CD4-positive, CD25-positive, alpha-beta regulatory T cell (primary cell): ENCODE data around the gene MAFB. TPM values are rescaled to one million over a fixed set of nuclear protein-coding genes. Genes with fewer than 3 reads are reported as not detected.
"Not testable (repeated sequence)": the region's sequence is repeated elsewhere in the genome, so short reads cannot be mapped to it uniquely, and the experiment has no call there.

Source experiments
- ATAC-seq, 2 donors: fragments of 150-1000 bp; cut with Tn5 transposase; one replicate each; pipeline ENCODE4 v1.10.0; 2021; ENCODE audit warnings: low read depth in 2 of 2, moderate number of reproducible peaks in 2 of 2, moderate library complexity in 1 of 2
- DNase-seq, 3 donors: peaks; one replicate each; pipeline versions ENCODE4 v3.0.0 to v3.0.0-alpha.2; 2012 to 2022; ENCODE audit warnings: mixed read lengths in 1 of 3
- H3K27ac ChIP-seq: one replicate; pipeline ENCODE4 v1.7.0; 2013; ENCODE audit warnings: mild to moderate bottlenecking, low read length; ENCODE audit not compliant: insufficient read depth, poor library complexity, severe bottlenecking
- H3K27me3 ChIP-seq: one replicate; pipeline ENCODE4 v1.7.0; 2013; ENCODE audit warnings: low read length; ENCODE audit not compliant: control insufficient read depth, insufficient read depth
- H3K36me3 ChIP-seq: one replicate; pipeline ENCODE4 v1.7.0; 2013; ENCODE audit warnings: mild to moderate bottlenecking, low read length, moderate library complexity; ENCODE audit not compliant: control insufficient read depth, insufficient read depth
- H3K4me1 ChIP-seq: 2 replicates; pipeline ENCODE4 v1.7.0; 2013; ENCODE audit warnings: mild to moderate bottlenecking, low read length; ENCODE audit not compliant: insufficient read depth, control insufficient read depth, poor library complexity, severe bottlenecking
- H3K4me3 ChIP-seq: one replicate; pipeline ENCODE4 v1.7.0; 2013; ENCODE audit warnings: low read depth, mild to moderate bottlenecking, low read length, moderate library complexity
- H3K9me3 ChIP-seq, 2 experiments: 1 replicate in 1 of 2; 2 replicates in 1 of 2; pipeline ENCODE4 v1.7.0; 2013; ENCODE audit warnings: low read length in 2 of 2, mild to moderate bottlenecking in 1 of 2, moderate library complexity in 1 of 2; ENCODE audit not compliant: control insufficient read depth in 2 of 2
- H3K27ac Mint-ChIP-seq, 3 donors: one replicate each; pipeline ENCODE4 v1.8.0; 2020 to 2022; ENCODE audit warnings: mild to moderate bottlenecking in 3 of 3, mixed read lengths in 3 of 3, moderate library complexity in 2 of 3
- H3K27me3 Mint-ChIP-seq: one replicate; pipeline ENCODE4 v1.8.0; 2022; ENCODE audit warnings: mild to moderate bottlenecking, mixed read lengths
- H3K36me3 Mint-ChIP-seq: one replicate; pipeline ENCODE4 v1.8.0; 2020; ENCODE audit warnings: mixed read lengths
- H3K4me1 Mint-ChIP-seq, 4 donors: one replicate each; pipeline ENCODE4 v1.8.0; 2020 to 2022; ENCODE audit warnings: mixed read lengths in 4 of 4, mild to moderate bottlenecking in 1 of 4
- H3K4me3 Mint-ChIP-seq, 4 donors: one replicate each; pipeline ENCODE4 v1.8.0; 2020 to 2022; ENCODE audit warnings: mild to moderate bottlenecking in 4 of 4, mixed read lengths in 4 of 4, moderate library complexity in 3 of 4
- H3K9me3 Mint-ChIP-seq, 7 donors: one replicate each; pipeline ENCODE4 v1.8.0; 2020 to 2022; ENCODE audit warnings: mixed read lengths in 7 of 7, mild to moderate bottlenecking in 3 of 7, moderate library complexity in 2 of 7
- polyA plus RNA-seq, 4 donors: library from polyadenylated mRNA; unstranded; fragments of 300-500 nt; fragmentation: Illumina TruSeq; gene quantifications; one replicate each; pipeline ENCODE4 v1.2.3, GENCODE V29; 2021
- total RNA-seq: library from RNA; stranded (reverse); gene quantifications from one replicate; pipeline ENCODE4 v1.2.3, GENCODE V29; 2022

MAFB gene
- not detected for total RNA-seq
- polyA plus RNA-seq, result under 1 TPM in 1 of 4 donors, not detected in 3; 0.06 TPM

DNA sequence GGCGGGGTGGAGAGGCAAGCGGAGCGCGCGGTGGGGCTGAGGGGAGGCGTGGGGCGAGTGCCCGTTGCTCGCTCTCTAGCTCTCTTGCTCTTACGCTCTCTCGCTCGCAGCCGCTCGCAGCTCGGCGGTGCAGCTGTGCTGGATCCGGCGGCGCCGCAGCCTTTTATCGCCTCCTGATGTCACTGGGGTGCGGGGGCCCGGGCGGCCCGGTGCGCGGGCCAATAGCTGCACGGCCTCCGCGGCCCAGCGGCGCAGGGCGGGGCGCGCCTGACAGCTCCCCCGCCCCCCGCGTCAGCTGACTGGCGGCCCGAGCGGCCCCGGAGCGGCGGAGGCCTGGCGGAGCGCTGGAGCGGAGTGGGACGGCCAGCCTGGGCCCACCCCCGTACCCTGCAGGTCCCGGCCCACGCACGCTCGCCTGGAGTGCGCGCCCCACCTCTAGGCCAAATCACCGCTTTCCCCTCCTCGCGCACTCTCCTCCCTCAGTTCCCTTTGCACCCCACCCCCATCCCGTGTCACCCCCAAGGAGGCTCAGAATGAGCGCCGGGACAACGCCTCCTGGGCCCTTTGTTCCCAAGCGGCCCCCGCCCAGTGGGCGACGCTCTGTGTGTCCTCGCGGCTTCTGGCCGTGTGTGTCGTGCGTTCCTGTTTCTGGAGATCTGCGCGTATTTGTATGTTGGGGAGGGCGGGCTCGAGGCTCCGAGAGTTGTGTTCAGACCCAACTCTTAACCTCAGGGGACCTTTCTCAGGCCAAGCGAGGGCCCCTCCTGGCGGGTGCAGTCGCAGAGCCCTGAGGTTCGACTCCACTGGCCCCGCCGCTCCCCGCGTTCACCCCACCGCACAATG lies at the start of gene MAFB:
Gene MAFB, minus strand, starts transcription at position 137 of the 843 bp plus-strand sequence. CDS start 386 bp downstream, outside the sequence.
- Mint-ChIP-seq H3K36me3 (no peaks in the 10 kb centered on the region), H3K9me3 (no peaks in the 10 kb centered on the region), H3K4me3 (peak within 1 kb of the TSS in 3 of 4 donors; percentile 53 to 86 (median 72)), H3K27ac (peak within 1 kb of the TSS in 1 of 3 donors; percentile 43), H3K27me3 (peaks cover 81% of the 10 kb centered on the region), H3K4me1 (peaks cover 0 to 15% (median 3%) of the 10 kb centered on the region in 4 donors)
- H3K27me3 ChIP-seq, result peaks cover 21% of the 10 kb centered on the region
- H3K4me3 ChIP-seq, result no peak within 1 kb of the TSS
- DNase-seq (peak in 1 of 3 donors; percentile 48), ATAC-seq (peak; percentile 43 to 48)
- H3K27ac ChIP-seq, result no peak within 1 kb of the TSS
- peaks cover 13% of the 10 kb centered on the region for H3K4me1 ChIP-seq
- no peaks in the 10 kb centered on the region for H3K9me3 ChIP-seq
- no peaks in the 10 kb centered on the region for H3K36me3 ChIP-seq

DNA sequence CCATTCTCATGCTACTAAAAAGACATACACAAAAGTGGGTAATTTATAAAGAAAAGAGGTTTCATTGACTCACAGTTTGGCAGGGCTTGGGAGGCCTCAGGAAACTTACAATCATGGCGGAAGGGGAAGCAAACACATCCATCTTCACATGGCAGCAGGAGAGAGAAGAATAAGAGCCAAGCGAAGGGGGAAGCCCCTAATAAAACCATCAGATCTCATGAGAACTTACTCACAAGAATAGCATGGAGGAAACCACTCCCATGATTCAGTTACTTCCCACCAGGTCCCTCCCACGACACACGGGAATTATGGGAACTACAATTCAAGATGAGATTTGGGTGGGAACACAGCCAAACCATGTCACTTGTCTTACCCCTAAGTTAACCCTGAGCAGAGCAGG lies 47.4 kb upstream of the MAFB start:
- H3K27ac Mint-ChIP-seq, DNase-seq, H3K4me3 Mint-ChIP-seq, H3K9me3 ChIP-seq, H3K4me3 ChIP-seq, H3K36me3 Mint-ChIP-seq, H3K36me3 ChIP-seq, H3K27me3 ChIP-seq, H3K4me1 Mint-ChIP-seq, H3K27ac ChIP-seq, ATAC-seq, H3K9me3 Mint-ChIP-seq, H3K4me1 ChIP-seq, H3K27me3 Mint-ChIP-seq: not testable (repeated sequence)

DNA sequence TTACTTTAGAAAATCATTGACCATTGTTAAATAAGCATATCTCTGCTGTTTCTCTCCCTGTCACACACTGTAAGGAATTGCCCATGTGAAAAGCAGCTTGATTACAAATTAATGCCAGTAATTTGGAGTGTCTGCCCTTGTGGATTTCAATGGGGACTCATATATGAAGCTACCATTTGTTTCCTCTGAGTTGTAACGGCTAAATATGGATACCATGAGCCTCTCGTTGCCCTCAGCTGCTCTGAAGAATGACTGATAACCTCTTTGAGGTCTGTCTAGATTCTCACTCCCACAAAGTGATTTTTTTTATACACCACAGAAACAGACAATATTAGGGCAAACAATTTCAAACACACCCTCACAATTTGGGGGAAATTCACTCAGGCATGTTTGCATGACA lies 40.0 kb upstream of the MAFB start:
- no peaks in the 10 kb centered on the region for H3K9me3 ChIP-seq
- no peaks in the 10 kb centered on the region for H3K4me1 Mint-ChIP-seq
- H3K4me3 ChIP-seq, result no peak overlapping the region
- no peaks in the 10 kb centered on the region for H3K36me3 ChIP-seq
- H3K27me3 Mint-ChIP-seq, result peaks cover 30% of the 10 kb centered on the region
- no peak overlapping the region for H3K27ac ChIP-seq
- H3K4me3 Mint-ChIP-seq, result no peak overlapping the region
- no peaks in the 10 kb centered on the region for H3K4me1 ChIP-seq
- H3K9me3 Mint-ChIP-seq, result peaks cover 0 to 4% (median 1%) of the 10 kb centered on the region in 7 donors
- H3K36me3 Mint-ChIP-seq, result no peaks in the 10 kb centered on the region
- no peak overlapping the region for H3K27ac Mint-ChIP-seq
- ATAC-seq (no peak), DNase-seq (no peak)
- peaks cover 7% of the 10 kb centered on the region for H3K27me3 ChIP-seq

DNA sequence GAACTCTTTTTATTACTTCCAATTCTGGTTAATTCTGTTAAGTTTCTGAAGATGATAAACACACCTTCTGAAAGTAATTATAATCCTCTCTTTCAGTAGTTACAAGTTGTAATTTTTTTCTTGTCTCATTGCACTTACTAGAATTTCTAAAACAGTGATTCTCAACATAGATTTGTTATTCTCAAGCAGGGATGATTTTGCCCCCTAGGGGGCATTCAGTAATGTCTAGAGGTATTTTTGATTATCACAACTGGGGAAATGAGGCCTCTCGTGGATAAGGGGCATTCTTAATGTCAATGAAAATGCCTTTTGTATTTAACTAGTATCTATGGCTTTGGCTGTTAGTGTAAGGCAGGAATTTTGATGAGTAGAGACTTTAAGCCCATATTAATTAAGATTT lies 39.4 kb upstream of the MAFB start:
- H3K4me3 ChIP-seq, result no peak overlapping the region
- H3K36me3 ChIP-seq, result no peaks in the 10 kb centered on the region
- DNase-seq, result no peak
- no peak overlapping the region for H3K4me3 Mint-ChIP-seq
- H3K36me3 Mint-ChIP-seq, result no peaks in the 10 kb centered on the region
- H3K9me3 Mint-ChIP-seq, result peaks cover 0 to 4% (median 1%) of the 10 kb centered on the region in 7 donors
- no peaks in the 10 kb centered on the region for H3K4me1 Mint-ChIP-seq
- no peak overlapping the region for H3K27ac Mint-ChIP-seq
- peaks cover 30% of the 10 kb centered on the region for H3K27me3 Mint-ChIP-seq
- no peaks in the 10 kb centered on the region for H3K9me3 ChIP-seq
- peaks cover 7% of the 10 kb centered on the region for H3K27me3 ChIP-seq
- H3K27ac ChIP-seq, result no peak overlapping the region
- ATAC-seq, result no peak
- H3K4me1 ChIP-seq, result no peaks in the 10 kb centered on the region

DNA sequence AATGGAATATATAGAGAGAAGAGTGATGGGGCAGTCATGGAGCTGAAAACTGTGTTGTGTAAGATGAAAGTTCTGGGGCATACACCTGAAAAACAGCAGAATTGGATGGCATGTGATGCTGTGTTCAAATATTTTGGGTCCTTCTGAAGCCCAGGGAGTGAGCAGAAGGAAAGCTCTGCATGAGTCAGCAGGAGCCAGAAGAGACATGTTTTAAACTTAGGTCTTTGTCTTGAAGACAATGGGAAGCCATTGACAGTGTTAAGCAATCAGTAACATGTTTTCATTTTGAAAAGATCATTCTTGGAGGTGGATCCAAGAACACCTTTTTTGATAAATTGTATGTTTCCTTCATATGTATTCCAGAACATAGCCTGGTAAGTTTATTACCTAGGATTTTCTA lies 38.9 kb upstream of the MAFB start:
- Mint-ChIP-seq H3K36me3 (no peaks in the 10 kb centered on the region), H3K27me3 (peaks cover 30% of the 10 kb centered on the region), H3K4me3 (no peak overlapping the region), H3K9me3 (peaks cover 0 to 4% (median 1%) of the 10 kb centered on the region in 7 donors), H3K27ac (no peak overlapping the region), H3K4me1 (no peaks in the 10 kb centered on the region)
- Histone ChIP-seq H3K36me3 (no peaks in the 10 kb centered on the region), H3K9me3 (no peaks in the 10 kb centered on the region), H3K27me3 (peaks cover 7% of the 10 kb centered on the region), H3K4me1 (no peaks in the 10 kb centered on the region), H3K27ac (no peak overlapping the region), H3K4me3 (no peak overlapping the region)
- DNase-seq (no peak), ATAC-seq (no peak)

DNA sequence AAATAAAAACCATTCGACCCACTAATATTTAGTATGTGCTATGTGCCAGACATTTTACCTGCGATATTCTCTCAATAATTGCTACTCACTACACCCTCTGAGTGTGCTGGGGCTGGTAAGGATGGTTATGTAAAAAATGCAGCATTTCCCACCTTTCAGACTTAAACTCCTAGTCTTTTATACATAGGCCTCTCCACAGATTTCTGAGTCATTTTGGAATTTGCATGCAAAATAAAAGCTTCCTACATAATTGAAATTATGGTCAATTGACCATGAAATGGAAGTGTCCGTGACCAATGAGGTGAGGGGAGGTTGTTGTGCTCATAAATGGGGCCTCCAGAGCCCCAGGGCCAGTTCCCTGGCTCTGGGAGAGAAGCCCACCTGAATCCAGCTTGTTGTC lies 37.7 kb upstream of the MAFB start:
- Mint-ChIP-seq H3K27me3 (peaks cover 30% of the 10 kb centered on the region), H3K4me1 (no peaks in the 10 kb centered on the region), H3K27ac (no peak overlapping the region), H3K36me3 (no peaks in the 10 kb centered on the region), H3K4me3 (no peak overlapping the region), H3K9me3 (peaks cover 0 to 4% (median 1%) of the 10 kb centered on the region in 7 donors)
- ATAC-seq (no peak), DNase-seq (no peak)
- Histone ChIP-seq H3K27ac (no peak overlapping the region), H3K36me3 (no peaks in the 10 kb centered on the region), H3K9me3 (no peaks in the 10 kb centered on the region), H3K27me3 (peaks cover 12% of the 10 kb centered on the region), H3K4me1 (no peaks in the 10 kb centered on the region), H3K4me3 (no peak overlapping the region)

DNA sequence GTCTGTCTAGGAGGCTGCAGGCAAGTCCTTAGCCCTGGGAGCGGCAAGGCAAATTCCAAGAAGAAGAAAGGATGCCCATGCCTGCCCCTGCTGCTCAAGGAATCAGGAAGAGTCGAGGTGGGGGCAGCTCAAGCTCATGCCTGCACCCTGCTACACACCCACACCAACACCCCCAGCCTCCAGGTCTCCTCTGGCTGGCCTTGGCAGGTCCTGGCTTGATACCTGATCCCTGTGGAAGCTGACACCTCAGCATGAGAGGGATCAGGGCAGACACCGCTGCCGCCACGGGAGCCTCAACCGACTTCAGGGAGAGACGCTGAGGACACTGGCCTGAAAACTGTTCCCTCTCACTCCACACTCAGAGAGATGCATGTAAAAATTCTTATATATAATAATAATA lies 35.5 kb upstream of the MAFB start:
- H3K27ac Mint-ChIP-seq, result no peak overlapping the region
- DNase-seq, result no peak
- peaks cover 12% of the 10 kb centered on the region for H3K27me3 ChIP-seq
- no peaks in the 10 kb centered on the region for H3K9me3 ChIP-seq
- no peak overlapping the region for H3K4me3 ChIP-seq
- H3K4me1 Mint-ChIP-seq, result no peaks in the 10 kb centered on the region
- H3K27ac ChIP-seq, result no peak overlapping the region
- H3K27me3 Mint-ChIP-seq, result peaks cover 20% of the 10 kb centered on the region
- no peak overlapping the region for H3K4me3 Mint-ChIP-seq
- H3K4me1 ChIP-seq, result no peaks in the 10 kb centered on the region
- H3K9me3 Mint-ChIP-seq, result peaks cover 0 to 4% (median 1%) of the 10 kb centered on the region in 7 donors
- ATAC-seq, result no peak
- H3K36me3 Mint-ChIP-seq, result no peaks in the 10 kb centered on the region
- no peaks in the 10 kb centered on the region for H3K36me3 ChIP-seq

DNA sequence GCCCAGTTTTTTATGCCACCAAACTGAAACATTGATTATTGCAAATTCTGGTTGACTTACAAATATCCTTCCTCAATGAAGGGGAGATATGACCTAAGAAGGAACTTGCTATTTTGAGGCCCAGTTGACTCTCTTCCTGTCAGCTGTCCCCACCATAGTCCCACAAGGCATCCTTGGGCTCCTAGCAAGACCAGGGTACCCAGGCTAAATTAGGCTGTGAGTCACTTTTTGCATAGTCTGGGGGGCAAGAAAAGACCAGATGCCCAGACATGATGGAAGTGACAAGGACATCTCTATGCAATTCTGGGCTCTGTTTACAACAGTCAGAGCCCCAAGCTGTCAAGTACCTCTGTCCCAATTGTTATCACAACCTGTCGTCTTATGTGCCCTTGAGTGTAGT lies 31.8 kb upstream of the MAFB start:
- H3K36me3 ChIP-seq, result no peaks in the 10 kb centered on the region
- Mint-ChIP-seq H3K27ac (no peak overlapping the region), H3K36me3 (no peaks in the 10 kb centered on the region), H3K9me3 (peaks cover 0 to 2% (median 0%) of the 10 kb centered on the region in 7 donors), H3K27me3 (peaks cover 4% of the 10 kb centered on the region), H3K4me1 (no peaks in the 10 kb centered on the region), H3K4me3 (no peak overlapping the region)
- peaks cover 7% of the 10 kb centered on the region for H3K27me3 ChIP-seq
- H3K4me1 ChIP-seq, result no peaks in the 10 kb centered on the region
- ATAC-seq (no peak), DNase-seq (no peak)
- H3K4me3 ChIP-seq, result no peak overlapping the region
- no peaks in the 10 kb centered on the region for H3K9me3 ChIP-seq
- H3K27ac ChIP-seq, result no peak overlapping the region
